Liver (tissue), 9 donors: ENCODE measurements around the gene INPP5A. TPM values are rescaled to one million over a fixed set of nuclear protein-coding genes. Genes with fewer than 3 reads are reported as not detected.
A peak's percentile ranks its signal among the peaks of the same experiment; 100 is the strongest.
"Not testable (repeated sequence)": the region's sequence is repeated elsewhere in the genome, so short reads cannot be mapped to it uniquely, and the experiment has no call there.

Experiments
- DNase-seq: peaks from one replicate; pipeline ENCODE4 v3.0.0-alpha.2; 2017; ENCODE audit warnings: low spot score
- H3K27ac ChIP-seq, 2 donors: one replicate each; pipeline ENCODE4 v1.7.0; 2013; ENCODE audit warnings: inconsistent platforms in 2 of 2, low read length in 2 of 2, control low read depth in 1 of 2, low read depth in 1 of 2, mild to moderate bottlenecking in 1 of 2
- H3K27me3 ChIP-seq, 4 donors: one replicate each; pipeline versions ENCODE4 v1.6.1 to v1.7.0; 2013; ENCODE audit warnings: low read length in 3 of 4, inconsistent platforms in 1 of 4, mild to moderate bottlenecking in 1 of 4, moderate library complexity in 1 of 4; ENCODE audit not compliant: control insufficient read depth in 4 of 4, insufficient read depth in 4 of 4
- H3K36me3 ChIP-seq, 4 donors: one replicate each; pipeline versions ENCODE4 v1.6.1 to v1.7.0; 2013; ENCODE audit warnings: low read length in 3 of 4, mild to moderate bottlenecking in 3 of 4, low read depth in 1 of 4, moderate library complexity in 1 of 4; ENCODE audit not compliant: control insufficient read depth in 4 of 4, insufficient read depth in 3 of 4
- H3K4me1 ChIP-seq, 4 donors: one replicate each; pipeline versions ENCODE4 v1.6.1 to v1.7.0; 2013; ENCODE audit warnings: low read length in 3 of 4, mild to moderate bottlenecking in 3 of 4, moderate library complexity in 1 of 4; ENCODE audit not compliant: control insufficient read depth in 4 of 4, insufficient read depth in 4 of 4
- H3K4me3 ChIP-seq, 3 donors: one replicate each; pipeline versions ENCODE4 v1.6.1 to v1.7.0; 2013; ENCODE audit warnings: low read length in 3 of 3, control low read depth in 1 of 3, low read depth in 1 of 3, mild to moderate bottlenecking in 1 of 3
- H3K9ac ChIP-seq, 2 donors: one replicate each; pipeline ENCODE4 v1.7.0; 2013; ENCODE audit warnings: low read length in 2 of 2, mild to moderate bottlenecking in 2 of 2, moderate library complexity in 2 of 2, control low read depth in 1 of 2, low read depth in 1 of 2
- H3K9me3 ChIP-seq, 4 donors: one replicate each; pipeline versions ENCODE4 v1.6.1 to v1.7.0; 2013; ENCODE audit warnings: low read length in 3 of 4; ENCODE audit not compliant: control insufficient read depth in 4 of 4
- CTCF ChIP-seq: fragments of 150-350 bp; IDR thresholded peaks from 2 replicates; pipeline ENCODE4 v1.5.1; 2017; ENCODE audit warnings: improper control_type of control experiment, low read depth, low read length; ENCODE audit not compliant: missing input control
- EGR1 ChIP-seq, 2 donors: IDR thresholded peaks; 2 replicates each; pipeline ENCODE4 v1.6.1; 2016 to 2018; ENCODE audit warnings: antibody characterized with exemption in 2 of 2, low read depth in 2 of 2
- FOXA1 ChIP-seq: IDR thresholded peaks from 2 replicates; pipeline ENCODE4 v1.6.1; 2016; ENCODE audit warnings: antibody characterized with exemption
- FOXA2 ChIP-seq: IDR thresholded peaks from 2 replicates; pipeline ENCODE4 v1.6.1; 2016; ENCODE audit warnings: antibody characterized with exemption
- GABPA ChIP-seq, 2 donors: IDR thresholded peaks in 1 of 2; conservative IDR thresholded peaks in 1 of 2; 2 replicates each; pipeline ENCODE4 v1.6.1; 2016; ENCODE audit warnings: antibody characterized with exemption in 2 of 2, mild to moderate bottlenecking in 1 of 2, moderate library complexity in 1 of 2
- HNF4A ChIP-seq, 2 donors: conservative IDR thresholded peaks; 2 replicates each; pipeline ENCODE4 v1.6.1; 2016; ENCODE audit warnings: antibody characterized with exemption in 2 of 2, mild to moderate bottlenecking in 2 of 2
- HNF4G ChIP-seq: IDR thresholded peaks from 2 replicates; pipeline ENCODE4 v1.6.1; 2016; ENCODE audit warnings: antibody characterized with exemption
- JUND ChIP-seq, 2 donors: IDR thresholded peaks; 2 replicates each; pipeline ENCODE4 v1.6.1; 2016; ENCODE audit warnings: antibody characterized with exemption in 2 of 2
- MAX ChIP-seq: IDR thresholded peaks from 2 replicates; pipeline ENCODE4 v1.6.1; 2016; ENCODE audit warnings: antibody characterized with exemption
- NR2F2 ChIP-seq: IDR thresholded peaks from 2 replicates; pipeline ENCODE4 v1.6.1; 2016; ENCODE audit warnings: antibody characterized with exemption
- RAD21 ChIP-seq, 2 donors: IDR thresholded peaks; 2 replicates each; pipeline ENCODE4 v1.6.1; 2016; ENCODE audit warnings: antibody characterized with exemption in 2 of 2, mild to moderate bottlenecking in 2 of 2
- REST ChIP-seq: IDR thresholded peaks from 2 replicates; pipeline ENCODE4 v1.6.1; 2016; ENCODE audit warnings: antibody characterized with exemption, mild to moderate bottlenecking
- RXRA ChIP-seq, 2 donors: IDR thresholded peaks; 2 replicates each; pipeline ENCODE4 v1.6.1; 2017 to 2018; ENCODE audit warnings: antibody characterized with exemption in 2 of 2, mild to moderate bottlenecking in 1 of 2
- SP1 ChIP-seq: IDR thresholded peaks from 2 replicates; pipeline ENCODE4 v1.6.1; 2018; ENCODE audit warnings: antibody characterized with exemption, mild to moderate bottlenecking
- TAF1 ChIP-seq: conservative IDR thresholded peaks from 2 replicates; pipeline ENCODE4 v1.6.1; 2016; ENCODE audit warnings: antibody characterized with exemption, mild to moderate bottlenecking
- YY1 ChIP-seq: IDR thresholded peaks from 2 replicates; pipeline ENCODE4 v1.6.1; 2016; ENCODE audit warnings: antibody characterized with exemption, mild to moderate bottlenecking
- WGBS: extraction: QIAGEN DNeasy Blood & Tissue Kit; methylation state at CpG from one replicate; pipeline ENCODE4 v1.1.7; 2013; 5-methylcytosine and 5-hydroxymethylcytosine counted together
- polyA plus RNA-seq, 2 donors: library from polyadenylated mRNA; stranded (reverse) in 1 of 2; unstranded in 1 of 2; fragments of 200-250 nt in 1 of 2; fragments of >200 nt in 1 of 2; fragmentation: Nextera tagmentation in 1 of 2; extraction: Ambion mirVana in 1 of 2; gene quantifications; one replicate each; pipeline versions ENCODE4 v1.2.1 to v1.2.3, GENCODE V29; 2013 to 2015
- total RNA-seq, 2 donors: library from RNA; depleted of rRNA; stranded (reverse); fragments of >200 nt; gene quantifications; one replicate each; pipeline ENCODE4 v1.2.3, GENCODE V29; 2014
- TF ChIP-seq, protein P1 (sequence below): IDR thresholded peaks from 2 replicates; pipeline ENCODE4 v1.6.1; 2016; ENCODE audit warnings: antibody characterized with exemption
- TF ChIP-seq, protein P2 (sequence below): IDR thresholded peaks from 2 replicates; pipeline ENCODE4 v1.6.1; 2016; ENCODE audit warnings: antibody characterized with exemption
- donor health status: healthy.
- donor health status: healthy.
- donor health status: healthy.
- donor health status: healthy.
- donor health status: healthy.

INPP5A gene
- total and polyA plus RNA-seq, 4 donors = 4.3 to 26.5 (median 10.9) TPM

- Histone ChIP-seq H3K4me3 (no peak overlapping the region), H3K27ac (no peak overlapping the region), H3K27me3 (no peaks in the 10 kb centered on the region), H3K9ac (no peak overlapping the region), H3K4me1 (peaks cover 0 to 9% (median under 1%) of the 10 kb centered on the region in 4 donors), H3K9me3 (peaks cover 0 to 7% (median under 1%) of the 10 kb centered on the region in 4 donors), H3K36me3 (no peaks in the 10 kb centered on the region)
- no peak for TF ChIP-seq HNF4A (conservative IDR thresholded peaks at IDR 0.05)
- WGBS = 90% methylated on average over 14 of the region's 14 CpGs
- no peak for DNase-seq
Measured at GRCh38 chr10:132504501-132505272, 32.9 kb upstream of the INPP5A start.

- not testable (repeated sequence) for H3K9me3 ChIP-seq, H3K9ac ChIP-seq, H3K4me1 ChIP-seq, DNase-seq, H3K27me3 ChIP-seq, H3K36me3 ChIP-seq, H3K4me3 ChIP-seq, H3K27ac ChIP-seq
- 35% methylated on average over 14 of the region's 23 CpGs for WGBS
Measured at GRCh38 chr10:132505546-132505945, 32.0 kb upstream of the INPP5A start.

DNA sequence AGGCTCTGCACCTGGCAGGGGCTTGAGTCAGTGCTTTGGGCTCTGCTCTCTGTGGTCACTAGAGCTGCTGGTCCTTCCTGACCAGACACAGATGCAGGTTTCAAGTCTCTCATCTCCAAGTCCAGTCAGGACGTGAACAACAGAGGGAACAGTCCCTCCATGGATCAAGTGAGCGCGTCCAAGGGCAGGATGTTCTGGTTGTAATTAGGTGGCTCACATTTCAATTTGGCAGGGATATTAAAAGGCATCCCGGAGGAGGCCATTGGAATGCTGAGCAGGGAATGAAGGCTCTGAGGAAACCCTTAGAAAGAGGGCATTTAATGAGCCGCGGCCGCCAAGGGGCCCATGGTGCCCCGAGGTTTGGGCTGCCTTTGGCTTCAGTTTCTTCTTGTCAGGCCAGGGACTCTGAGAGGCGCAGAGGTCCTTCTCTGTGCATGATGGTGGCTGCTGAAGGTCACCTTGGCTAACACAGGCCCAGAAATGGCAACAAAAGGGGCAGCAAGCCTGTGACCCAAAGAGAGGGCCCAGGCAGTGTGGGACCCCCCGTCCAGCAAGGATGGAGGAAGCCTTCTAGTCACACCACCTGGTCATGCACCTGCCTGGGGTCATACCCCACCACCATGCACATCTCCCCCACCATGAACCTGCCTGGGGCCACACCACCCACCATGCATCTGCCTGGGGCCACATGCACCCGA lies 30.7 kb upstream of the INPP5A start:
- H3K4me1 ChIP-seq = peaks cover 0 to 9% (median under 1%) of the 10 kb centered on the region in 4 donors
- no peak for DNase-seq
- peaks cover 0 to 7% (median under 1%) of the 10 kb centered on the region in 4 donors for H3K9me3 ChIP-seq
- H3K9ac ChIP-seq = no peak overlapping the region
- H3K4me3 ChIP-seq = no peak overlapping the region
- no peaks in the 10 kb centered on the region for H3K36me3 ChIP-seq
- WGBS = 79% methylated on average over 11 of the region's 11 CpGs
- no peaks in the 10 kb centered on the region for H3K27me3 ChIP-seq
- no peak for TF ChIP-seq EGR1 (IDR thresholded peaks at IDR 0.05; ENCODE audit: low read depth in 2 of 2)
- TF ChIP-seq RXRA (IDR thresholded peaks at IDR 0.05) = no peak
- TF ChIP-seq HNF4G = no peak
- TF ChIP-seq RAD21 (IDR thresholded peaks at IDR 0.05) = no peak
- no peak for TF ChIP-seq TAF1
- TF ChIP-seq MAX = no peak
- TF ChIP-seq JUND (IDR thresholded peaks at IDR 0.05) = no peak
- no peak for TF ChIP-seq NR2F2
- no peak for TF ChIP-seq FOXA2
- TF ChIP-seq HNF4A (conservative IDR thresholded peaks at IDR 0.05) = no peak
- TF ChIP-seq YY1 = no peak
- no peak for TF ChIP-seq REST
- TF ChIP-seq SP1 = no peak
- TF ChIP-seq, protein P1, sequence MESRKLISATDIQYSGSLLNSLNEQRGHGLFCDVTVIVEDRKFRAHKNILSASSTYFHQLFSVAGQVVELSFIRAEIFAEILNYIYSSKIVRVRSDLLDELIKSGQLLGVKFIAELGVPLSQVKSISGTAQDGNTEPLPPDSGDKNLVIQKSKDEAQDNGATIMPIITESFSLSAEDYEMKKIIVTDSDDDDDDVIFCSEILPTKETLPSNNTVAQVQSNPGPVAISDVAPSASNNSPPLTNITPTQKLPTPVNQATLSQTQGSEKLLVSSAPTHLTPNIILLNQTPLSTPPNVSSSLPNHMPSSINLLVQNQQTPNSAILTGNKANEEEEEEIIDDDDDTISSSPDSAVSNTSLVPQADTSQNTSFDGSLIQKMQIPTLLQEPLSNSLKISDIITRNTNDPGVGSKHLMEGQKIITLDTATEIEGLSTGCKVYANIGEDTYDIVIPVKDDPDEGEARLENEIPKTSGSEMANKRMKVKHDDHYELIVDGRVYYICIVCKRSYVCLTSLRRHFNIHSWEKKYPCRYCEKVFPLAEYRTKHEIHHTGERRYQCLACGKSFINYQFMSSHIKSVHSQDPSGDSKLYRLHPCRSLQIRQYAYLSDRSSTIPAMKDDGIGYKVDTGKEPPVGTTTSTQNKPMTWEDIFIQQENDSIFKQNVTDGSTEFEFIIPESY = no peak
- TF ChIP-seq CTCF = no peak
- no peak for TF ChIP-seq GABPA (IDR thresholded peaks at IDR 0.05 in 1 of 2, conservative IDR thresholded peaks at IDR 0.05 in 1 of 2)
- TF ChIP-seq, protein P2, sequence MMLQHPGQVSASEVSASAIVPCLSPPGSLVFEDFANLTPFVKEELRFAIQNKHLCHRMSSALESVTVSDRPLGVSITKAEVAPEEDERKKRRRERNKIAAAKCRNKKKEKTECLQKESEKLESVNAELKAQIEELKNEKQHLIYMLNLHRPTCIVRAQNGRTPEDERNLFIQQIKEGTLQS = no peak
- no peak for TF ChIP-seq FOXA1
- H3K27ac ChIP-seq = peak overlapping the region; percentile 36 to 62
